Bronchial epithelial cell (primary cell): ENCODE results near the gene ZNF296. TPM values are rescaled to one million over a fixed set of nuclear protein-coding genes. Genes with fewer than 3 reads are reported as not detected.

Experiments used
- DNase-seq: peaks from one replicate; pipeline ENCODE4 v3.0.0-alpha.2; 2010; ENCODE audit warnings: low read depth
- FAIRE-seq: peaks from 2 replicates; lab custom pipeline; 2011; peaks lifted over from hg19 to GRCh38; lab: Jason Lieb, UNC
- H3K27me3 ChIP-seq: 2 replicates; pipeline ENCODE4 v1.5.1; 2011; ENCODE audit warnings: low read length; ENCODE audit not compliant: control insufficient read depth, insufficient read depth
- H3K36me3 ChIP-seq: 2 replicates; pipeline ENCODE4 v1.5.1; 2011; ENCODE audit warnings: low read length; ENCODE audit not compliant: control insufficient read depth, insufficient read depth
- H3K4me3 ChIP-seq: 2 replicates; pipeline ENCODE4 v1.5.1; 2011; ENCODE audit warnings: mild to moderate bottlenecking, low read depth, low read length, control low read depth
- CTCF ChIP-seq: IDR thresholded peaks from 2 replicates; pipeline ENCODE4 v1.5.1; 2011; ENCODE audit warnings: mild to moderate bottlenecking, moderate library complexity, low read length, control low read depth, inconsistent platforms; ENCODE audit not compliant: insufficient read depth, severe bottlenecking
- total RNA-seq: library from RNA; depleted of rRNA; stranded (reverse); fragments of >200 nt; gene quantifications from 2 replicates; pipeline ENCODE4 v1.2.1, GENCODE V29; 2014

ZNF296 gene
- total RNA-seq, 1 donor from 2014 or later, result under 0.01 TPM

GRCh38 chr19:45097776-45098520 lies 21.7 kb upstream of the ZNF296 start:
- H3K4me3 ChIP-seq, result no peak overlapping the region
- DNase-seq (peak; percentile 83), FAIRE-seq (peak; percentile 98)
- H3K27me3 ChIP-seq, result no peaks in the 10 kb centered on the region
- TF ChIP-seq CTCF, result no peak
- H3K36me3 ChIP-seq, result peaks cover 1% of the 10 kb centered on the region

GRCh38 chr19:45097450-45097775 lies 21.1 kb upstream of the ZNF296 start:
- DNase-seq (no peak), FAIRE-seq (no peak)
- H3K36me3 ChIP-seq, result peaks cover 1% of the 10 kb centered on the region
- no peaks in the 10 kb centered on the region for H3K27me3 ChIP-seq
- H3K4me3 ChIP-seq, result no peak overlapping the region
- no peak for TF ChIP-seq CTCF

- no peak overlapping the region for H3K4me3 ChIP-seq
- FAIRE-seq (peak; percentile 52), DNase-seq (no peak)
- no peaks in the 10 kb centered on the region for H3K27me3 ChIP-seq
- TF ChIP-seq CTCF, result no peak
- H3K36me3 ChIP-seq, result peaks cover 1% of the 10 kb centered on the region
Measured at GRCh38 chr19:45096700-45097099, 20.4 kb upstream of the ZNF296 start.

GRCh38 chr19:45095496-45096413 lies 19.5 kb upstream of the ZNF296 start:
- DNase-seq (no peak), FAIRE-seq (no peak)
- no peak overlapping the region for H3K4me3 ChIP-seq
- TF ChIP-seq CTCF, result no peak
- peaks cover 1% of the 10 kb centered on the region for H3K36me3 ChIP-seq
- H3K27me3 ChIP-seq, result no peaks in the 10 kb centered on the region

- no peaks in the 10 kb centered on the region for H3K27me3 ChIP-seq
- peaks cover 7% of the 10 kb centered on the region for H3K36me3 ChIP-seq
- FAIRE-seq (no peak), DNase-seq (no peak)
- no peak for TF ChIP-seq CTCF
- H3K4me3 ChIP-seq, result no peak overlapping the region
Measured at GRCh38 chr19:45094707-45095106, 18.4 kb upstream of the ZNF296 start.
